HPDE6-E6E7 (cell line): ENCODE results near the gene NHEJ1.
A peak's percentile ranks its signal among the peaks of the same experiment; 100 is the strongest.

ENCODE experiments used
- DNase-seq: peaks from one replicate; pipeline ENCODE4 v3.0.0; 2011; ENCODE audit warnings: missing footprints; ENCODE audit errors: extremely low spot score

The NHEJ1 gene

DNA sequence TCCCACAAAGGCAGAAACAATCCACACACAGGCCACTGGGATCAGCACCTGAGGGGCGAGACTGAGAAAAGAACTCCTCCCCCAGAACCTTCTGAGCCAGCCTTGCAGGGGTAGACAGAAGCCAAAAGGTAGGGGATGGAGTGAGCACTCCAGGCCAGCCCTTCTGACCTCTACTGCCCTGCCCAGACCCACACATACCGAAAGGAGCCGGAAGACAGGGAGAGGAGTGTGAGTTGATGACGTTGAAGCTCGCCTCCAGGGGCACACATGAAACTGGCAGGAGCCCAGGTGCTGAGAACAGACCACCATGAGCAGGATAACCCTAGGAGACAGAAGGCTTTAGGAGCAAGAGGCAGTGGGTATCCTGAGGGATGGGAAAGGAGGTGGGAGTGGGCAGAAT lies 7.4 kb upstream of the NHEJ1 start:
- DNase-seq: no peak

DNA sequence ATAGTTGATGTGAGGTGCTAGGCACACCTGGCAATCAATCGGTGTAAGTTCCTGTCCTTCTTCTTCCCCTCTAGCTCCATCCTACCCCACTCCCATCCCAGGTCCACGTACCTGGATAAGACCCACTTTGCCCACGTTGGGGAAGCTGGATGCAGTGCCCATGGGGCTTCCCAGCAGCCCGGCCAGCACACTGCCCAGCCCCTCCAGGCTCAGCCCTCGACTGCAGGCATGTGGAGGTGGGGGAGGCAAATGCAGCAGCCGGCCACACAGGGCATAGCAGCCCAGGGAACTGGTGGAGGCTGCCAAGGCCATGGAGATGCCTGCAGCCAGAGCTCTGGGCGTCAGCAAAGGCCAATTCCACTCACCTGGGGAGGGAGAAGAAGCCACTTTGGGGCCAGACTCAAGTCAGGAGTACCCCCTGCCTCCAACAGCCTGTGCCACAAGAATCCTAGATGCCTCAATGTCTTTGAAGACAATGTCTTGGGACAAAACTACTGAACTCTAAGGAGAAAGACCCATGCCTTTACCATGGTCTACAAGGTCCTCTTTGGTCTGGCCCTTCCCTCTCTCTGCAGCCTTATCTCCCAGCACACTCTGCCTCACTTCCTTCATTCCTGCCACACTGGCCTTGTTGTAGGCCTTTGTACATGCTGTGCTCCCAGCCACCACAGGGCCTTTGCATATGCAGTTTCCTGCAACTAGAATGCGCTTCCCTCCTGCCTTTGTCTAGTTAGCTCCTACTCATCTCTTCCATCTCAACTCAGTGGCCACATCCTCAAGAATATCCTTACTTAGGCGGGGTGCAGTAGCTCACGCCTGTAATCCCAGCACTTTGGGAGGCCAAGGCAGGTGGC lies 4.7 kb upstream of the NHEJ1 start:
- DNase-seq: no peak

DNA sequence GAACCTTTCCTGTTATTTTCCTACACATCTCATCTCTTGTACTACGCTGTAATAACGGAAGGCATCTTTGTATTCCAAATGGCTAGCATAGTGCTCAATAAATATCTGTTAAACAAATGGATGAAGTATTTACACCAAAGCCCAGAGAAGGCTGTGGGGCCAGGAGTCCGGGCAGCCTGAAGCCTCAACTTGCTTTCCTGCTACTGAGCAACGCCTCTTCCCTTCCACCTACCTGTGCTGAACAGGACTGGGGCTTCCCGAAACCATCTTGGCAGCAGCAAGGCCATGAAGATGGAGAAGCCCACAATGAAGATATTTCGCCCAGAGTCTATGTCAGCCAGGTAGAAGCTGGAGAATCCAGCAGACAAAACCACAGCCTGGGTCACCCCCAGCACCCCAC lies 2.5 kb upstream of the NHEJ1 start:
- DNase-seq: no peak

DNA sequence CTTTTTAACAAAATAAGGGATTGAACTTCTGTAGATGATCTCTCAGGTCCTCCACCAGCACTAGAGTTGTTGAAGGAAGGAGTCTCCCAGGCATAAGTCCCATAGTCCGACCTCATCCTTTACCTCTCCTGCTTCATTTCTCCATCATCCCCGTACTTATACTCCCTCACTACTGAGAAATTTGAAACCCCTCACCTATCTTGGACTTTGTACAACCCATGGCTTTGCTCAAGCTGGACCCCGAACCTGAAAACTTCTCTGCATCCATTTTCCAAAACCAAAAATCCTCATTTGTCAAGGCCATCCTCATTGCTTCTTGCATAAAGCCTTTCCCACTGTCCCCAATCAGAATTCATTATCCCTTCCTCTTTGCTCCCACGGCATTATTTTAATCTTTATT lies 482 bp upstream of the NHEJ1 start:
- DNase-seq: no peak

DNA sequence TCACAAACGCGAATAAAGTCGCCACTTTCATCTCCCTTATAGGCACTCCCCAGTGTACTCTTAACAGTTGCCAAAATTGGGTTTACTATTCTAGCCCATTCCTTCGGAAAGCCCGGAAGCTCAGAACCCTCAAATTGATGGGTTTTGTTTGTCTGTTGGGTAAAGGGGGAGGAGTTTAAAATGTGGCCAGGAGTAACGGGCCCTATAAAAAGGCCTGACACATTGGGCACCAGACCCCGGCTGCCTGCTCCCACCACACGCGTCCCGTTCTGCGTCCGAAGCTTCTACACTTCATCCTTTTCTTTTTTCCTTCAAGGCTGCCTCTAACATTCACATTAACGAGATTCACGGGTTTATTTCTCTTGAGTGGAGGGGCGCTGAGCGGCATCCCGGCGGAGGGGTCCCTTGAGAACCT lies 837 bp downstream of the NHEJ1 start:
- DNase-seq: no peak

DNA sequence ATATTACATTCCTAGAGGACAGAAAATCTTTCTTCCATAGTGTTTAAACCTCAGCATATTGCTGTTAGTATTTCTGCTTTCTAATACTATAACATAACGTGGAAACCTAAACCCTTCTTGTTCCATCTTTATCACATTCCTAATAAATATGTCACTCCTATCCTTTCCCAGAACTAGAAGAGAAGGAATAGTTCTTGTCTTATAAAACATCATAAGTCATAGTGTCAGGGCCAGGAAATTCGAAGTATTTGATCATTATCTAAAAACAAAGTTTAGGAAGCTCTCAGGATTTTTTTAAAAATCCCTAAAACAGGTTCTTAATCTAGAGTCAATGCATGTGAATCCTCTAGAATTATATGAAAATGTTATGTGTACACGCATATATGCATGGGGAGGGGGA lies 2.0 kb downstream of the NHEJ1 start:
- DNase-seq: no peak

DNA sequence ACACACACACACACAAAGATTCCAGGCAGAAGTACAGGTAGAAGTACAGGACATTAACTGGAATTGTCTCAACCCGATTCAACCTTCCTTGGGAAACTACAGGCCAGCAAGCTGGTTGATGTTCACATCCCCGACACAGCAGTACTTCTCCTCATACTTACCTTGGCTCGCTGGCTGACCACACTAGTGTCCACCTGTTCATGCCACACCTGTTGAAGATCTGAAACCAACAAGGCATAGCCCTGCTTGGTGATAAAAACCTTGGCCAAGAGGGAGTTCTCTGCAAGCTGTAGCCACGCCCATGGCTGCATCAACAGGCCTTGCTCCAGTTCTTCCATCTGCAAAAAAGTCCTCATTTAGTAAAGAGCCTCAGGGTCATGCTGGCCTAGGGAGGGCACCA lies 2.6 kb downstream of the NHEJ1 start:
- DNase-seq: no peak

GRCh38 chr2:219157396-219157795 lies 3.2 kb downstream of the NHEJ1 start:
- no peak for DNase-seq

DNA sequence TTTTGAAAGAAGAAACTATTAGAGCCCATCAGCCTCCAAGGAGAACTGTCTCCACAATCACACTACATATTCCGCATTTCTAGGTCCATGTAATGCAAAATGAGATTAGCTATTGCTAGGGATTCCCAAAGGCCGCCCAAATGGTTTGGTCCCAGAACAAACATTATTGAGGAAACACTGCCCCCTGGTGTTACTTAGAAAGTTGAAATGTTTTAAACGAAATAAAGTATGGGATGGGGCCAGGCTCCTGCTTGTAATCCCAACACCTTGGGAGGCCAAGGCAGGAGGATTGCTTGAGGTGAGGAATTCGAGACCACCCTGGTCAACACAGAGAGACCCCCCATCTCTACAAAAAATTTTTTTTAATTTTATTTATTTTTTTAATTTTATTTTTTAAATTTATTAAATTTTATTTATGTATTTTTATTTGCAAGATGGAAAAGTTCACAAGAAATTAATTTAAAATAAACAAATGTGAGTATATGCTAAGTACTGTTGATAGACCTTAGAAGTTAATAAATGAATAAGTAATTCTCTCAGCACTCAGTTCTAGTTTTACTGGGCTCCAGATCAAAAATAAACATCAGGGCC lies 5.5 kb downstream of the NHEJ1 start:
- peak; percentile 56 for DNase-seq

DNA sequence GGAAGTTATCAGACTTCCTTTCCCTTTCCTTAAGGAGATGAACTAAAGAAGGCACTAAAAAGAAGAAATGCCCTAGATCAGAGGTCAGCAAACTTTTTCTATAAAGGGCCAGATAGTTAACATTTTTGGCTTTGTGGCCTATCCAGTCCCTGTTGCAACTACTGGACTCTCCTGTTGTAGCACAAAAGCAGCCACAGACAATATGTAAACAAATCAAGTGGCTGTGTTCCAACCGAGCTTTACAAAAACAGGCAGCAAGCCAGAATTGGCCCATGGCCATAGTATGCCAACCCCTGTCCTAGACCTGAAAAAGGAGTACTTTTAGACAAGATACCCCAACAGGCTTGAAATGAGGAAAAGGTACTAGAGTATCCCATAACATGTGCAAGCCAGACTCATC lies 10.9 kb downstream of the NHEJ1 start:
- DNase-seq: no peak

- peak; percentile 28 for DNase-seq
Measured at GRCh38 chr2:219142329-219142728, 18.3 kb downstream of the NHEJ1 start.

DNA sequence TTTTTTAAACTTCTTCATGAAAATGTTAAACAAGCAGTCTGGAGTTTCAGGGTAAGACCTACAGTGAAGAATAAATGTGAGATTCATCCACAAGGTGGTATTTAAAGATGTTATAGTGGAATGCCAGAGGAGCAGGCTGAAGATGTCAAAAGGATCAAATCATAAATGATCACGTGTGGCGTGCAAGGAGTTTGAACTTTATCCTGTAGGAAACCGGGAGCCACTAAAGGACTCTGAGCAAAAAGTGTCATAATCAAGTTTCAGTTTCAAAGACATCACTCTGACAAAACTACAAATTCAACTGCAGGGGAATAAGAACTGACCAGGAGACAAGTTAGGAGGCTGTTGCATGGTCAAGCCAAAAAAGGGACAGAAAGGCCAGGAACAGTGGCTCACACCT lies 19.9 kb downstream of the NHEJ1 start:
- no peak for DNase-seq

DNA sequence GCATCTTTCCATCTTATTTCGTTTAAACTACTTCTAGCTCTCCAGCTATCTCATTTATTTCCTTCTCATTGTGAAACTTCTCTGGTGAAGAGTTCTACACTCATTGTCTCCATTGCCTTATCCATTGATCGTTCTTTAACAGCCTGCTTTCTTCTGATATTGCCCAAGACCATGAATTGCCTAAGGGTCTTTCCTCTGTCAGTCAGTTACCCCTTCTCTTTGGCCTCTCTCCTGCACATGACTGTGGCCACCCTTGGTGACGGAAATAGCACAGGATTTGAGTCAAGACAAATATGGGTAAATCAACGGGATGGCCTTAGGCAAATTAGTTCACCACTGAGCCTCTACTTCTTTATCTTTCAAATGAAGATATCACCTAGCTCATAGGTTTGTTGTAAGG lies 26.6 kb downstream of the NHEJ1 start:
- DNase-seq: no peak

DNA sequence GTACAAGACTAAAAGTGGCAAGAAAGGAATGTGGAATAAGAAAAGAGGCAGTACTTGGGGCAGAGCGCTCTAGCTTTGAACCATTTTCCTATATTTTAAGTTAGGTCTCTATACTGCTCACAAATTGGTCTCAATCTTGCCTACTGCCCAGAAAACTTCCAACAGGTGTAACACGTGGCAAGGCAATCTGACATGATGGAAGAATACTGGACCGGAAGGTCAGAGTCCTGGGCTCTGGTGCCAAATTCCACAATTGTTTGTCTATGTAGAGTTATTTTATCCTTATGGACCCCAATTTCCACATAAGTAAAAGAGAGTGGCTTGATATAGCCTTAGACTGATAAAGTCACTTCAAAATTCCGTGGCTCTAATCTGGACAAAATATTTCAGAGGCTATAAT lies 28.9 kb downstream of the NHEJ1 start:
- no peak for DNase-seq

DNA sequence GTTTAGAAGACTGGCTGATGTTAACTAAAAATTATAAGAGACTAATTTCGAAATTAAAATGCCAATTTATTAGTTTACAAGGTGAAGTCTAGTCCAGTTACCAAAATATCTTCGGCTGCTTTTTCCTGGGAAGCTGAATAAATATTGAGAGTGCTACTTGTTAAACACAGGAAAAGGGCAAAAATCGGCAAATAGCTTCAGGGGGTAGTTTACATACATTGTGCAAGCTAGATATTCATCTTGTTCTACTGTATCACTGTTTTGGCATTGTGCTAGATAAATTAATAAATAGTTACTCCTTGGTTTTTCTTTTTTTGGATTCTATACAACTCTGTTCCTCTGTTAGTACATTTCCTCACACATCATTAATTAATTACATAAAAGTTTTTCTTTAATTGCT lies 29.3 kb downstream of the NHEJ1 start:
- no peak for DNase-seq

DNA sequence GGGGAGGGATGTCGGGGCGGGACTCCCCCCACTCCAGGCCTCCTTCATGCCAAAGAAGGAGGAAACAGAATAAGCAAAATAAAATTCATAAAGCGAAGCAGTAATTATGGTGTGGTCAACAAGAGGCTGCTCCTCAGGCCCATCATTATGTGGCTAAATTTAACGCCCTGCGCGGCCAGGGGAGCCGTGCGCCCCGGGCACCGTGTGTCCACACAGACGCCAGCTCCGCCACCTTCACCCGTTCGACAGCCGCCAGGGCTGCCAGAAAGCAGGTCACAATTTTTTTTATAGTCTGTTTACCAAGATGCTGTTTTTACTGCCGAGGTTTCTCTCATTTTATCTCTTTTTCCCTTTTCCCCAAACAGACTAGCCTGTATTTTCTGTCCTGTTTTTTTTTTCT lies 31.0 kb downstream of the NHEJ1 start:
- DNase-seq: no peak

GRCh38 chr2:219128396-219128795 lies 32.2 kb downstream of the NHEJ1 start:
- no peak for DNase-seq

GRCh38 chr2:219127037-219127635 lies 33.5 kb downstream of the NHEJ1 start:
- no peak for DNase-seq

- DNase-seq: no peak
Measured at GRCh38 chr2:219126555-219126954, 34.1 kb downstream of the NHEJ1 start.

- DNase-seq: no peak
Measured at GRCh38 chr2:219125886-219126270, 34.7 kb downstream of the NHEJ1 start.

GRCh38 chr2:219125225-219125885 lies 35.3 kb downstream of the NHEJ1 start:
- DNase-seq: peak; percentile 45

DNA sequence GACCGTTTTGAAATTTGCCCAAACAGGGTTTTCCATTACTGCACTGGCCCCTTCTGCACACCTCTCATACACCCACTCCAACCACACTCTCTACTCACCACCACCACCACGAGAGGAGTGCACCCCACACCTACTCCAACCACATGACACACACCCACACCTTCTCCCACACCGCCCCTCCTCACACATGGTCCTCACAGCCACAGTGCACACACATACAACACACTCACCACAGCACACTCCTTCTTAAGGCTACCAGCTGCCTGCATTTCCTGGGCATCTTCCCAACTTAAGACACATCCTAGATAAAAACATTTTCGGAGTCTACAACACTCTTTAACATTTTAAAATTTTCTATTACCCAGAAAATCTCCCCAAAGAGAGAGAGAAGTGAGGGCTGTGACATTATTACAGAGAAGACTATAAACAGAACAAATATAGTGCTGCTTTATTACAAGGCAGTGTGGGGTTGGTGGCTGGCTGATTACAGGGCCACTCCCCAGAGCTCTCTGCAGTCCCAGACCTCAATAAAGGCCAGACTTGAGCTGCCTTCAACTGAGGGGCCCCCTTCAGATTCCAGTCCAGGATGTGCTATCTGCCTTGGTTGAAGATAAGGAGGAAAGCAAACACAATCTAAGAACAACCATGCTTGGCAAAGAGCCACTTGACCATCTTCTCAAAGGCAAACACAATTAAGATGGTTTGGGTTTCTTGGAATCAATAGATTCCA lies 36.1 kb downstream of the NHEJ1 start:
- DNase-seq: no peak
